A549 (cell line): ENCODE results near the gene TUNAR. TPM values are rescaled to one million over a fixed set of nuclear protein-coding genes. Genes with fewer than 3 reads are reported as not detected.

Source experiments
- ATAC-seq, 2 experiments: fragments of 200-7000 bp in 1 of 2; fragments of >200 bp in 1 of 2; cut with Nextera tagmentation in 1 of 2; cut with Tn5 transposase in 1 of 2; 3 replicates each; pipeline versions ENCODE4 v1.8.0 to v1.9.1; 2018 to 2020; ENCODE audit warnings: mild to moderate bottlenecking in 1 of 2, moderate library complexity in 1 of 2
- CTCF ChIA-PET: fragments of 300-600 bp; sonication (Branson Sonifier 250); formaldehyde crosslinking; extraction: SDS; loops from one replicate; lab custom pipeline; 2021; ENCODE audit warnings: antibody characterized with exemption, inconsistent platforms; lab: Yijun Ruan, JAX
- POLR2A ChIA-PET: fragments of 350-600 bp; formaldehyde crosslinking; extraction: SDS; loops from one replicate; lab custom pipeline; 2021; ENCODE audit warnings: antibody characterized with exemption, inconsistent platforms; lab: Yijun Ruan, JAX
- DNase-seq, 2 experiments: peaks; one replicate each; pipeline versions ENCODE4 v3.0.0 to v3.0.0-alpha.2; 2011 to 2016; ENCODE audit warnings: low read depth in 1 of 2, low spot score in 1 of 2
- FAIRE-seq: peaks from 2 replicates; lab custom pipeline; 2011; peaks lifted over from hg19 to GRCh38; lab: Jason Lieb, UNC
- H3K27ac ChIP-seq, 2 experiments: fragments of >200 bp; sonication (Bioruptor Twin); formaldehyde crosslinking; 3 replicates each; pipeline ENCODE4 v1.5.1; 2016 to 2017
- H3K4me1 ChIP-seq: fragments of >200 bp; sonication (Bioruptor Twin); formaldehyde crosslinking; 3 replicates; pipeline ENCODE4 v1.6.1; 2016
- H3K4me2 ChIP-seq: fragments of >200 bp; sonication (Bioruptor Twin); formaldehyde crosslinking; 3 replicates; pipeline ENCODE4 v1.6.1; 2016
- H3K4me3 ChIP-seq: fragments of >200 bp; sonication (Bioruptor Twin); formaldehyde crosslinking; 3 replicates; pipeline ENCODE4 v1.5.1; 2016
- H3K9me3 ChIP-seq: fragments of >200 bp; sonication (Bioruptor Twin); formaldehyde crosslinking; 3 replicates; pipeline ENCODE4 v1.6.1; 2016
- BHLHE40 ChIP-seq: IDR thresholded peaks from 2 replicates; pipeline ENCODE4 v1.6.1; 2012; ENCODE audit warnings: low read depth, low read length, inconsistent platforms
- CTCF ChIP-seq: fragments of >200 bp; sonication (Bioruptor Twin); formaldehyde crosslinking; IDR thresholded peaks from 3 replicates; pipeline ENCODE4 v1.5.1; 2016
- FOSB ChIP-seq: fragments of 250-450 bp; sonication (Bioruptor Pico); IDR thresholded peaks from 2 replicates; pipeline ENCODE4 v1.5.0; 2020; ENCODE audit warnings: mild to moderate bottlenecking, moderate library complexity
- FOSL2 ChIP-seq, 2 experiments: fragments of 450-650 bp in 1 of 2; fragments of >200 bp in 1 of 2; sonication (Bioruptor Twin) in 1 of 2; formaldehyde crosslinking; IDR thresholded peaks; 2 replicates each; pipeline versions ENCODE4 v1.5.0 to v1.6.1; 2016 to 2020; ENCODE audit warnings: mild to moderate bottlenecking in 1 of 2, moderate library complexity in 1 of 2
- GATA3 ChIP-seq: IDR thresholded peaks from 2 replicates; pipeline ENCODE4 v1.6.1; 2012; ENCODE audit warnings: borderline replicate concordance
- HEYL ChIP-seq: fragments of 250-450 bp; sonication (Bioruptor Pico); IDR thresholded peaks from 2 replicates; pipeline ENCODE4 v1.8.0; 2021; ENCODE audit warnings: mild to moderate bottlenecking, moderate library complexity
- HOXB5 ChIP-seq: fragments of 250-450 bp; sonication (Bioruptor Pico); IDR thresholded peaks from 2 replicates; pipeline ENCODE4 v1.5.0; 2020; ENCODE audit warnings: mild to moderate bottlenecking, moderate library complexity
- MAFK ChIP-seq: fragments of 450-650 bp; IDR thresholded peaks from 2 replicates; pipeline ENCODE4 v1.6.1; 2014; ENCODE audit not compliant: partially characterized antibody
- MAX ChIP-seq: IDR thresholded peaks from 2 replicates; pipeline ENCODE4 v1.6.1; 2012
- MAZ ChIP-seq: fragments of 150-350 bp; IDR thresholded peaks from 2 replicates; pipeline ENCODE4 v1.6.1; 2014; ENCODE audit warnings: antibody characterized with exemption, low read depth, low read length, borderline replicate concordance
- NR3C1 ChIP-seq: fragments of >200 bp; sonication (Bioruptor Twin); formaldehyde crosslinking; IDR thresholded peaks from 3 replicates; pipeline ENCODE4 v1.6.1; 2017
- PBX3 ChIP-seq: IDR thresholded peaks from 2 replicates; pipeline ENCODE4 v1.6.1; 2012
- RFX5 ChIP-seq: fragments of 450-650 bp; IDR thresholded peaks from 2 replicates; pipeline ENCODE4 v1.7.1; 2014; ENCODE audit warnings: antibody characterized with exemption, mild to moderate bottlenecking, moderate library complexity
- SREBF2 ChIP-seq: fragments of 450-650 bp; IDR thresholded peaks from 2 replicates; pipeline ENCODE4 v1.6.1; 2014; ENCODE audit warnings: mild to moderate bottlenecking, moderate library complexity
- TFCP2L1 ChIP-seq: fragments of 250-450 bp; sonication (Bioruptor Pico); IDR thresholded peaks from 2 replicates; pipeline ENCODE4 v1.5.0; 2021; ENCODE audit warnings: mild to moderate bottlenecking
- ZC3H11A ChIP-seq: fragments of 450-650 bp; IDR thresholded peaks from 2 replicates; pipeline ENCODE4 v1.6.1; 2014; ENCODE audit warnings: antibody characterized with exemption, mild to moderate bottlenecking
- WGBS: methylation state at CpG from one replicate; pipeline ENCODE4 v1.1.6; 2017; ENCODE audit errors: missing lambda C conversion rate; 5-methylcytosine and 5-hydroxymethylcytosine counted together
- polyA plus RNA-seq, 4 experiments: library from polyadenylated mRNA; depleted of rRNA in 3 of 4; stranded (reverse); fragments of >200 nt; fragmentation: RNase III in 1 of 4; extraction: RNeasy Plus Mini Kit Qiagen cat#74134 plus additional on column Dnase treatment in 1 of 4; gene quantifications; 2 replicates in 3 of 4; 3 replicates in 1 of 4; pipeline ENCODE4 v1.2.3, GENCODE V29; 2011 to 2017
- TF ChIP-seq, protein P1 (sequence below): fragments of >200 bp; sonication (Bioruptor Twin); formaldehyde crosslinking; IDR thresholded peaks from 2 replicates; pipeline ENCODE4 v1.6.1; 2016
- TF ChIP-seq, protein P2 (sequence below): fragments of 450-650 bp; IDR thresholded peaks from 2 replicates; pipeline ENCODE4 v1.6.1; 2014; ENCODE audit warnings: antibody characterized with exemption

Gene TUNAR
- polyA plus RNA-seq, 2 of the 4 experiments (the other 2 are of a cell fraction) = not detected

- CTCF ChIA-PET = interaction anchor here (1.3 kb wide), 1 partner anchor 57 kb away, joined by 4 read pairs; no protein-coding TSS in a partner anchor
- Histone ChIP-seq H3K9me3 (no peaks in the 10 kb centered on the region), H3K27ac (no peak overlapping the region), H3K4me2 (no peak overlapping the region), H3K4me3 (no peak overlapping the region), H3K4me1 (no peaks in the 10 kb centered on the region)
- ATAC-seq = no peak
- POLR2A ChIA-PET = no interaction called here
- FAIRE-seq = no peak
- 38% methylated on average over 2 of the region's 2 CpGs for WGBS
- no peak for DNase-seq
- TF ChIP-seq MAFK (no peak), FOSL2 (IDR thresholded peaks at IDR 0.05) (no peak), FOSL2 (CRISPR knock-in tag; IDR thresholded peaks at IDR 0.05) (no peak), GATA3 (no peak), MAZ (no peak), FOSB (CRISPR knock-in tag) (no peak)
- TF ChIP-seq, protein P1, sequence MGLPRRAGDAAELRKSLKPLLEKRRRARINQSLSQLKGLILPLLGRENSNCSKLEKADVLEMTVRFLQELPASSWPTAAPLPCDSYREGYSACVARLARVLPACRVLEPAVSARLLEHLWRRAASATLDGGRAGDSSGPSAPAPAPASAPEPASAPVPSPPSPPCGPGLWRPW = no peak
- TF ChIP-seq, all 56 proteins: peak for 0
These were observed 45.6 kb upstream of the TUNAR start for GRCh38 chr14:95831041-95831440.

DNA sequence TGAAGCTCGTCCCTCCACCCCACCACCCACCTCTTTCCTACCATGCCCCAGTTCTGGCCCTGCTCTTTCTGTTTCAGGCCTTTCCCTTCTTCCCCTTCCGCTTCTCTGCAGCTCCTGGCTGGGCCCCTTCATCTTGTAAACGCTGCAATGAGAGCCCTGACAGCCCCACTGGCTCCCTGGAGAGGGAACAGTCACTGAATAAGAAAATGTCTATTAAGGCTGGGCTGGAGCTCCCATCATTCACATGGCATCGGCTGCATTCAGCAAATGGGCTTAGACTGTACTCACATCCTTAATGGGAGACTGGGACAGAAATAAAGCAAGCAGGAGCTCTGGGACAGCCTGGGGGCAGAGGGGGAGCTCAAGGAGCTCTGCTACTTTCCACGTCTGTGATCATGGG lies 45.2 kb upstream of the TUNAR start:
- ATAC-seq (no peak), FAIRE-seq (no peak), DNase-seq (no peak)
- H3K4me3 ChIP-seq = no peak overlapping the region
- H3K9me3 ChIP-seq = no peaks in the 10 kb centered on the region
- H3K27ac ChIP-seq = no peak overlapping the region
- CTCF ChIA-PET = interaction anchor here (1.3 kb wide), 1 partner anchor 57 kb away, joined by 4 read pairs; no protein-coding TSS in a partner anchor
- TF ChIP-seq, protein P1 = no peak
- TF ChIP-seq PBX3 (no peak), MAX (no peak)
- no peak overlapping the region for H3K4me2 ChIP-seq
- POLR2A ChIA-PET = no interaction called here
- 4% methylated on average over 5 of the region's 5 CpGs for WGBS
- H3K4me1 ChIP-seq = no peaks in the 10 kb centered on the region

DNA sequence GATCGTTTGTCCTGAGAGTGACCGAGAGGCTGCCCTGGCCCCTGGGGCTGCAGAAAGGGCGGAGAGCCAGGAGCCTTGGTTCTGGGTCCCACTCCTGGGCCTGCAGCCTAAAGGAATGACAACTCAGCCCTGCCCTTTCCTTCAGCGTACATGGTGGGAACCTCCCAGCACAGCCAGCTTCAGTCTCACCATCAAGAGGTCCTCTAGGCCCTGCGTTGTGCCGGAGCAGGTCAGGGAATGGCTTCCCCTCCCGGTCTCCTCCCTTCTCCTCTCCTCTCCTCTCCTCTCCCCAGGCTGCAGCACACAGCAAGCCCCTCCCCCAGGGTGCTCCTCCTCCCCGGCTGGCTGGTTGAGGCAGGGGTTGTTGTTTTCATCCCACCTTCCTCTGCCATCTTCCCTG lies 44.6 kb upstream of the TUNAR start:
- Histone ChIP-seq H3K4me1 (no peaks in the 10 kb centered on the region), H3K9me3 (no peaks in the 10 kb centered on the region), H3K27ac (no peak overlapping the region), H3K4me2 (no peak overlapping the region), H3K4me3 (no peak overlapping the region)
- TF ChIP-seq HEYL (CRISPR knock-in tag) = no peak
- TF ChIP-seq NR3C1 = no peak
- no peak; a peak in 1 of 6 replicates for ATAC-seq
- WGBS = 5% methylated on average over 8 of the region's 8 CpGs
- ChIA-PET CTCF (no interaction called here), POLR2A (no interaction called here)
- no peak for FAIRE-seq
- no peak for DNase-seq

GRCh38 chr14:95833429-95833828 lies 43.2 kb upstream of the TUNAR start:
- ATAC-seq = peak in 1 of 2 experiments; percentile 63; a peak in 3 of 6 replicates
- POLR2A ChIA-PET = no interaction called here
- CTCF ChIA-PET = no interaction called here
- Histone ChIP-seq H3K27ac (no peak overlapping the region), H3K4me2 (no peak overlapping the region), H3K4me1 (no peaks in the 10 kb centered on the region), H3K9me3 (no peaks in the 10 kb centered on the region), H3K4me3 (no peak overlapping the region)
- no peak for TF ChIP-seq SREBF2
- TF ChIP-seq TFCP2L1 = no peak
- no peak for TF ChIP-seq HEYL (CRISPR knock-in tag)
- no peak for TF ChIP-seq ZC3H11A
- no peak for TF ChIP-seq BHLHE40
- TF ChIP-seq, protein P2, sequence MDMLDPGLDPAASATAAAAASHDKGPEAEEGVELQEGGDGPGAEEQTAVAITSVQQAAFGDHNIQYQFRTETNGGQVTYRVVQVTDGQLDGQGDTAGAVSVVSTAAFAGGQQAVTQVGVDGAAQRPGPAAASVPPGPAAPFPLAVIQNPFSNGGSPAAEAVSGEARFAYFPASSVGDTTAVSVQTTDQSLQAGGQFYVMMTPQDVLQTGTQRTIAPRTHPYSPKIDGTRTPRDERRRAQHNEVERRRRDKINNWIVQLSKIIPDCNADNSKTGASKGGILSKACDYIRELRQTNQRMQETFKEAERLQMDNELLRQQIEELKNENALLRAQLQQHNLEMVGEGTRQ = peak; percentile 38; the same call in 1 of the 2 replicates
- TF ChIP-seq RFX5 = peak; percentile 83
- no peak for TF ChIP-seq CTCF
- no peak for TF ChIP-seq HOXB5 (CRISPR knock-in tag)
- no peak for FAIRE-seq
- peak in 1 of 2 experiments; percentile 4 for DNase-seq
- 22% methylated on average over 3 of the region's 3 CpGs for WGBS
